C4-2B (cell line): ENCODE measurements around the gene SLC35F6.
"Not testable (repeated sequence)": the region's sequence is repeated elsewhere in the genome, so short reads cannot be mapped to it uniquely, and the experiment has no call there.

Source experiments
- H3K27ac ChIP-seq: fragments of 450-650 bp; 2 replicates; pipeline ENCODE4 v1.5.1; 2017
- CTCF ChIP-seq: fragments of 450-650 bp; conservative IDR thresholded peaks from 2 replicates; pipeline ENCODE4 v1.5.1; 2017; ENCODE audit warnings: mild to moderate bottlenecking
- ZFX ChIP-seq: fragments of 450-650 bp; IDR thresholded peaks from 2 replicates; pipeline ENCODE4 v1.6.1; 2017

SLC35F6 gene

GRCh38 chr2:26758790-26759321 lies 5.2 kb upstream of the SLC35F6 start:
- H3K27ac ChIP-seq: peak overlapping the region; percentile 35; the same call in 1 of the 2 replicates
- no peak for TF ChIP-seq ZFX
- no peak for TF ChIP-seq CTCF

GRCh38 chr2:26759845-26760244 lies 4.2 kb upstream of the SLC35F6 start:
- no peak for TF ChIP-seq ZFX
- no peak overlapping the region for H3K27ac ChIP-seq

GRCh38 chr2:26760991-26761390 lies 3.1 kb upstream of the SLC35F6 start:
- not testable (repeated sequence) for H3K27ac ChIP-seq

- no peak overlapping the region for H3K27ac ChIP-seq
- TF ChIP-seq ZFX (no peak), CTCF (no peak)
Measured at GRCh38 chr2:26763019-26763418, 1.1 kb upstream of the SLC35F6 start.

GRCh38 chr2:26764906-26765305 lies 822 bp downstream of the SLC35F6 start:
- TF ChIP-seq ZFX: no peak
- no peak for TF ChIP-seq CTCF
- peak overlapping the region; percentile 72 for H3K27ac ChIP-seq

GRCh38 chr2:26765475-26766200 lies 1.6 kb downstream of the SLC35F6 start:
- TF ChIP-seq ZFX: no peak
- no peak for TF ChIP-seq CTCF
- peak overlapping the region; percentile 72; the same call in 1 of the 2 replicates for H3K27ac ChIP-seq

GRCh38 chr2:26767129-26767528 lies 3.0 kb downstream of the SLC35F6 start:
- no peak for TF ChIP-seq ZFX
- peak overlapping the region; percentile 38 for H3K27ac ChIP-seq

- TF ChIP-seq ZFX (no peak), CTCF (no peak)
- peak overlapping the region; percentile 82 for H3K27ac ChIP-seq
Measured at GRCh38 chr2:26767894-26768487, 3.9 kb downstream of the SLC35F6 start.

GRCh38 chr2:26768759-26769088 lies 4.6 kb downstream of the SLC35F6 start:
- H3K27ac ChIP-seq: peak overlapping the region; percentile 82

More at GRCh38 chr2:26768759-26769088, 4.6 kb downstream of the SLC35F6 start:
- TF ChIP-seq ZFX (no peak), CTCF (no peak)
